NB4 (cell line): ENCODE measurements around the gene RAD51B.

Source experiments
- DNase-seq: peaks from one replicate; pipeline ENCODE4 v3.0.0; 2010; ENCODE audit warnings: low read depth
- H3K4me3 ChIP-seq: one replicate; pipeline ENCODE4 v1.5.1; 2011; ENCODE audit warnings: mild to moderate bottlenecking, low read depth, low read length, moderate library complexity
- MYC ChIP-seq: IDR thresholded peaks from 2 replicates; pipeline ENCODE4 v1.6.1; 2011; ENCODE audit warnings: low read depth, low read length
- POLR2A ChIP-seq: IDR thresholded peaks from 2 replicates; pipeline ENCODE4 v1.6.1; 2011; ENCODE audit warnings: mild to moderate bottlenecking; ENCODE audit not compliant: insufficient read length; ENCODE audit errors: extremely low read depth
- TF ChIP-seq, protein P1 (sequence below): IDR thresholded peaks from 2 replicates; pipeline ENCODE4 v1.6.1; 2011; ENCODE audit warnings: low read depth, low read length
- TF ChIP-seq, protein P2 (sequence below): IDR thresholded peaks from one replicate; pipeline ENCODE4 v1.5.1; 2012; ENCODE audit warnings: low read depth, low read length

Gene RAD51B

DNA sequence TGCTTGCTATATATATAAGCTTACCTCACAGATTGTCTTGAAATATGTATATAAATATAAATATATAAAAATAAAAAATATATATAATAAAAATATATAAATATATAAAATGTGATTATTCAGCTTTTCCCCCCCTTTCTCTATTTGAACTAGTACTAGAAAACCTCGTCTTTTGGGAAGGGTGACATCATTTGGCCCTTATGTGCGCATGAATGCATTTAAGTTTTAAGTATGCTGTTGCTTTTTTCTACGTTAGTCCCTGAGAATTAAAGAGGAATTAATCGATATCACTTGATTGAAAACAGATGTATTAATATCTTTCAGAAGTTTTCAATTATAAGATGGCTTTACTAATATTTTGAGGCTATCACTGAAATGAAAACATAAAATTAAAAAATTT lies 69.9 kb downstream of the RAD51B start:
- TF ChIP-seq, protein P1, sequence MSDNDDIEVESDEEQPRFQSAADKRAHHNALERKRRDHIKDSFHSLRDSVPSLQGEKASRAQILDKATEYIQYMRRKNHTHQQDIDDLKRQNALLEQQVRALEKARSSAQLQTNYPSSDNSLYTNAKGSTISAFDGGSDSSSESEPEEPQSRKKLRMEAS, result no peak
- TF ChIP-seq, protein P2, sequence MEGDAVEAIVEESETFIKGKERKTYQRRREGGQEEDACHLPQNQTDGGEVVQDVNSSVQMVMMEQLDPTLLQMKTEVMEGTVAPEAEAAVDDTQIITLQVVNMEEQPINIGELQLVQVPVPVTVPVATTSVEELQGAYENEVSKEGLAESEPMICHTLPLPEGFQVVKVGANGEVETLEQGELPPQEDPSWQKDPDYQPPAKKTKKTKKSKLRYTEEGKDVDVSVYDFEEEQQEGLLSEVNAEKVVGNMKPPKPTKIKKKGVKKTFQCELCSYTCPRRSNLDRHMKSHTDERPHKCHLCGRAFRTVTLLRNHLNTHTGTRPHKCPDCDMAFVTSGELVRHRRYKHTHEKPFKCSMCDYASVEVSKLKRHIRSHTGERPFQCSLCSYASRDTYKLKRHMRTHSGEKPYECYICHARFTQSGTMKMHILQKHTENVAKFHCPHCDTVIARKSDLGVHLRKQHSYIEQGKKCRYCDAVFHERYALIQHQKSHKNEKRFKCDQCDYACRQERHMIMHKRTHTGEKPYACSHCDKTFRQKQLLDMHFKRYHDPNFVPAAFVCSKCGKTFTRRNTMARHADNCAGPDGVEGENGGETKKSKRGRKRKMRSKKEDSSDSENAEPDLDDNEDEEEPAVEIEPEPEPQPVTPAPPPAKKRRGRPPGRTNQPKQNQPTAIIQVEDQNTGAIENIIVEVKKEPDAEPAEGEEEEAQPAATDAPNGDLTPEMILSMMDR, result no peak
- TF ChIP-seq POLR2A (no peak), MYC (no peak)
- no peak for DNase-seq
- H3K4me3 ChIP-seq, result no peak overlapping the region

DNA sequence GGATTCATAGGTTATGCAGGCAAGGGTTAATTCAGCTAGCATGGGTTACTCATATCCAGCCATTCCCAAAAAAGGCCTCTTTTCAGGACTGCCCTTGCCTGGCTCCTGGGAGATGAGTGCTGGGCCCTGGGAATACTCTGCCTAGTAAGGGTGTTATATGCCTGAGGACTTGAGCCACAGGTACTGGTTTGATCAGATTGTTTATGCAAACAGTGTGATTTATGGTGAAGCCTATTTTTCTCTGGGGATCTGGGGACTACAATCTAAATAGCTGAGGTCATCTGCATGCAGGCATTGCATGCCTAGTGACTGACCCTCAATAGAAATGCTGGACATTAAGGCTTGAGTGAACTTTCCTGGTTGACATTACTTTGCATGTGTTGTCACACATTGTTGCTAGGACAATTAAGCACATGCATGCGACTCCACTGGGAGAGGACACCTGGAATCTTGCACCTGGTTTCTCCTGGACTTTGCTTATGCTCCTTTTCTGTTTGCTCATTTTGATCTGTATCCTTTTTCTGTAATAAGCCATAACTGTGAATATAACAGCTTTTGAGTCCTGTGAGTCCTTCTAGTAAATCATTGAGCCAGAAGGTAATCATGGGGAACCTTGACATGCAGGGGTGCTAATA lies 73.0 kb downstream of the RAD51B start:
- DNase-seq, result no peak
- H3K4me3 ChIP-seq, result no peak overlapping the region

DNA sequence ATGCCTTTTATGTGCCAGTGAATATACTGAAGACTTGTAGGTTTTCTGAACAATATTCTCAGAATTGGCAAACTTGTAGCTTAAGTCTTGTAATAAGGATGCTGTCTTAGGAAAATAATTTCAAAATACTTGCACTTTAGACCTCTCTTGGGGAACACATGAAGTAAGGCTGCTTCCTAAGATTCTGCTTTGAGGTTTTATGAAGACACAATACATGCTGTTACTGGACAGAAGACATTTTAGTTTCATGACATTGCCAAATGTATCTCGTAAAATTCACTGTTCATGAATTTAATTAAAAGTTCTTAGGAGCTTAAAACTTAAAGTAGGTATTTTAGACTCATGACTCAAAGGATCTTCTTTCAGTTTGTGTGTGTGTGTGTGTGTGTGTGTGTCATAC lies 80.7 kb downstream of the RAD51B start:
- no peak overlapping the region for H3K4me3 ChIP-seq
- TF ChIP-seq, protein P2, result no peak
- DNase-seq, result no peak

More for the DNA sequence above, 73.0 kb downstream of the RAD51B start:
- no peak for TF ChIP-seq POLR2A
- TF ChIP-seq, protein P1, result no peak
- TF ChIP-seq, protein P2, result no peak
- TF ChIP-seq MYC, result no peak

DNA sequence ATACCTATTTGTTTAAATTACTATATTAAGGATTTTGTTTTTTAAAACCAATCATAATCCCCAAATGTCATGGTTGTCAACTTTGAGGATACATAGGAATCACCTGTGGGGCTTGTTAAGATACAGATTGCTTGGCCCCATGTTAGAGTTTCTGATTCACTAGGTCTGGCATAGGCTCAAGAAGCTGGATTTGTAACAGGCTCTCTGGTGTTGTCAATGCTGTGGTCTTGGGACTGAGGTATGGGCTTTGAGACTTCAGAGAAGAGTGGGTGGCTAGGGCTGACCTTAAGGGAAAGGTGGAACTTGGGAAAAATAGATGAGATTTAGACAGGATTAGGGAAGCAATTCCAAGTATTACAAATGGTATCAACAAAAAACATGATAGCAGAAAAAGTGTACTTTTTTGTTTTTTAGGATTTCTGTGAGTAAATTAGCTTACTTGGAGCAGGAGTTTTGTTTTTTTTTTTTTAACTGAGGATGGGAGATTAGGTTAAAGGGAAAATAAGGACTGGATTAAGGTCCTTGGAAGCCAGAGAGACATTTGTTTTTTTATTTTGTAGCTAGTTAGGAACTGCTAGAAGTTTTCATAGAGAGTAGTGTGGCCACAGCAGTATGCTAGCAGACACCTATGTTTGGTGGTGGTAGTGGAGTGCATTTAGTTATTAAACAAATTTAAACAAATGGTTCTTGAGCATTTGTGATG lies 88.6 kb downstream of the RAD51B start:
- TF ChIP-seq, protein P1, result no peak
- TF ChIP-seq, protein P2, result no peak
- TF ChIP-seq MYC, result no peak
- DNase-seq, result no peak
- H3K4me3 ChIP-seq, result no peak overlapping the region

DNA sequence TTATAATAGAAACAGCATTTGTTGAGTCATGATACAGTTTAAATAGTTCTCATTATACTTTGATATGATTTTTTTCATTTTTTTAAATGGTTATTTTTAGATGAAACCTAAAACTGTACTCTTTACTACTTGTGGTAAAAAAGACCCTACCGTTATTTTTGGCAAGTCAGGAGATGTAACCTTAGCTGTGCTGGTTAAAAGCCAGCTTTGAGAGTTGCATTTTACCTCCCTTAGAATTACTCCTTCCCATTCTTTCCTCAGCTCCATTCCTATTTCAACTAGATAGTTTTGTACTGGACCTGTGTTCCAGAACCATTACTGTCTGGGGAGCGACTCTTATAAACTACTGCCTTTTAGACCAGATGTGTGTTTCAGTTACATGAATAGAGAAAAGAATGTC lies 92.0 kb downstream of the RAD51B start:
- TF ChIP-seq, protein P1, result no peak
- TF ChIP-seq, protein P2, result no peak
- no peak for TF ChIP-seq MYC
- TF ChIP-seq POLR2A, result no peak
- H3K4me3 ChIP-seq, result no peak overlapping the region
- no peak for DNase-seq

DNA sequence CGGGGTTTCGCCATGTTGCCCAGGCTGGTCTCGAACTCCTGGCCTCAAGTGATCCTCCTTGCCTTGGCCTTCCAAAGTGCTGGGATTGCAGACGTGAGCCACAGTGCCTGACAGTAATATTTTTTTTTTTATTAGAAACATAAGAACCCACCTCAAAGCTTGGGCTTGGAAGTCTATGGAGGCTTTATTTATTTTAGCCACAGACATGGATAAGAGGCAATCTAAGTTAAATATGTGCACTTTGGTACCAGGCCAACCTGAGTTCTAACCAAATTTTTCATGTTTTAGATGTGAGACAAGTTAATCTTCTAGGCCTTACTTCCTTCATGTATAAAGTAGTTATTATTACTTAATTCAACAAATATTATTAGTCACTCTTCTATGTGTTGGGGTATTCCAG lies 96.9 kb downstream of the RAD51B start:
- no peak overlapping the region for H3K4me3 ChIP-seq
- no peak for TF ChIP-seq MYC
- no peak for DNase-seq
